Measurements from ENCODE around the gene SHISA4.

Gene SHISA4

GRCh38 chr1:201925981-201926645 is 37.4 kb downstream of the SHISA4 start:
- TF ChIP-seq CTCF (IDR thresholded peaks at IDR 0.05; ENCODE audit: low read depth, low read length, missing control alignments), result no peak
- no peak for DNase-seq (ENCODE audit: low read depth)
- no peak overlapping the region for H3K4me3 ChIP-seq (ENCODE audit: low read depth, low read length)

- no peak for TF ChIP-seq CTCF (IDR thresholded peaks at IDR 0.05; ENCODE audit: low read depth, low read length, missing control alignments)
- DNase-seq (ENCODE audit: low read depth), result no peak
- H3K4me3 ChIP-seq (ENCODE audit: low read depth, low read length), result no peak overlapping the region
Observed at GRCh38 chr1:201928266-201928665, 39.6 kb downstream of the SHISA4 start.

GRCh38 chr1:201930137-201930536 is 41.4 kb downstream of the SHISA4 start:
- H3K4me3 ChIP-seq (ENCODE audit: low read depth, low read length), result no peak overlapping the region
- no peak for DNase-seq (ENCODE audit: low read depth)
- TF ChIP-seq CTCF (IDR thresholded peaks at IDR 0.05; ENCODE audit: low read depth, low read length, missing control alignments), result no peak

- DNase-seq (ENCODE audit: low read depth), result no peak
- no peak for TF ChIP-seq CTCF (IDR thresholded peaks at IDR 0.05; ENCODE audit: low read depth, low read length, missing control alignments)
Observed at GRCh38 chr1:201930803-201931202, 42.1 kb downstream of the SHISA4 start.

DNA sequence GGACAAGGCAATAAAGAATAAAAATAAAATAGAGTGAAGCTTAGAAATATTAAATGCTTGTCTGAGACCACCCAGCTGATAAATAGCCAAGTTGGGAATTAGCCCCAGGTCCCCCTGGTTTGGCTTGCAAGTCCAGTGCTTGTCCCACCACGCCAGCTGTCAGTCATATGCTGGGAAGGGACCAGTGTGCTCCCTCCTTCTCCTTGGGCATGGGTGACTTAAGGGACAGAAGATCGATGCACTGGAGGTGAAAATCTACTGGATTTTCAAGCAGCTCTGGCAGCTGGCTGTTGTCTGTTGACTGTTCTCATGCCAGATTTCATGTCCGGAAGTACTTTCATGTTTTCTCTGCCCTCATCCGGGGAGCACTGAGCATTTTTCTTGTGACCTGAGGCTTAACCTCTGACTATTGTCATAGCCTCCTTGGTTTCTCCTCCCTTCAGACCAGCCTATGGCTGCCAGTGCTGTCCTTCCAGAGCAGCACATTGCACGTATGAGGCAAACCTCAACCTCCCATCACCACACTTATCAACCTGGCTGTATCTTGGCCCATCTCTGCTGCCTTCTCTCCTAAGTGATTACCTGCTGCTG is 45.2 kb downstream of the SHISA4 start:
- H3K4me3 ChIP-seq (ENCODE audit: low read depth, low read length), result no peak overlapping the region
- no peak for TF ChIP-seq CTCF (IDR thresholded peaks at IDR 0.05; ENCODE audit: low read depth, low read length, missing control alignments)
- DNase-seq (ENCODE audit: low read depth), result no peak

More at GRCh38 chr1:201930803-201931202, 42.1 kb downstream of the SHISA4 start:
- no peak overlapping the region for H3K4me3 ChIP-seq (ENCODE audit: low read depth, low read length)

DNA sequence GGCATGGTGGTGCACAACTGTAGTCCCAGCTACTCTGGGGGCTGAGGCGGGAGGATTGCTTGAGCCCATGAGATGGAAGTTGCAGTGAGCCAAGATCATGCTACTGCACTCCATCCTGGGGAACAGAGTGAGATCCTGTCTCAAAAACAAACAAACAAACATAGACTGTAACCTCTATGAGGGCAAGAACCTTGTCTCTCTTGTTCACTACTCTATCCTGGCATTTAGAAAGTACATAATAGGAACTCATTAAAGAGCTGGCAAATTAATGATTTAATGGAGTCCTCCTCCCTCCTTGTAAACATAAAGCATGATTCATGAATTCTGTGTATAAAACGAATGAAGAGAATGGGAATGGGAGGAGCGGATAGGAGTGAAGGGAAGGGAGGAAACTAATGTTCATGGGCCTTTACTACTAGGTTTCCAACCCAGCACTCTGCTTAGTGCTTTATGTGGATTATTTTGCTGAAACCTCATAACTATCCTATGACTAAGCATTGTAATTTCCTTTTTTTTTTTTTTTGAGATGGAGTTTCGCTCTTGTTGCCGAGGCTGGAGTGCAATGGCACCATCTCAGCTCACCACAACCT is 49.0 kb downstream of the SHISA4 start:
- no peak for DNase-seq (ENCODE audit: low read depth)
- TF ChIP-seq CTCF (IDR thresholded peaks at IDR 0.05; ENCODE audit: low read depth, low read length, missing control alignments), result no peak
- H3K4me3 ChIP-seq (ENCODE audit: low read depth, low read length), result no peak overlapping the region
